MCF 10A (cell line): Measurements from ENCODE around the gene NRN1. TPM values are rescaled to one million over a fixed set of nuclear protein-coding genes. Genes with fewer than 3 reads are reported as not detected.

Source experiments
- BruUV-seq: library from RNA; stranded (reverse); fragments of 400-500 nt; replicated peaks from 2 replicates; lab custom pipeline; 2021; lab: Mats Ljungman, UMichigan
- CTCF ChIA-PET: fragments of 300-600 bp; sonication (Branson Sonifier 250); formaldehyde crosslinking; extraction: SDS; loops from one replicate; lab custom pipeline; 2021; ENCODE audit warnings: antibody characterized with exemption, inconsistent platforms; lab: Yijun Ruan, JAX
- POLR2A ChIA-PET: fragments of 300-600, 350-650 bp; sonication (Branson Sonifier 250); formaldehyde crosslinking; extraction: SDS; loops from one replicate; lab custom pipeline; 2020; ENCODE audit warnings: antibody characterized with exemption, inconsistent platforms; lab: Yijun Ruan, JAX
- DNase-seq: peaks from one replicate; pipeline ENCODE4 v3.0.0-alpha.2; 2018; ENCODE audit not compliant: unreplicated experiment
- H3K27ac Mint-ChIP-seq: one replicate; pipeline ENCODE4 v1.8.0; 2022; ENCODE audit warnings: mild to moderate bottlenecking, low read depth, mixed read lengths; ENCODE audit not compliant: unreplicated experiment
- H3K27me3 Mint-ChIP-seq: one replicate; pipeline ENCODE4 v1.8.0; 2022; ENCODE audit warnings: mixed read lengths; ENCODE audit not compliant: insufficient read depth, unreplicated experiment
- H3K36me3 Mint-ChIP-seq: one replicate; pipeline ENCODE4 v1.8.0; 2022; ENCODE audit warnings: mild to moderate bottlenecking, moderate library complexity, mixed read lengths; ENCODE audit not compliant: insufficient read depth, unreplicated experiment
- H3K4me1 Mint-ChIP-seq: one replicate; pipeline ENCODE4 v1.8.0; 2022; ENCODE audit warnings: mixed read lengths; ENCODE audit not compliant: insufficient read depth, unreplicated experiment
- H3K4me3 Mint-ChIP-seq: one replicate; pipeline ENCODE4 v1.8.0; 2022; ENCODE audit warnings: mild to moderate bottlenecking, moderate library complexity, mixed read lengths; ENCODE audit not compliant: unreplicated experiment
- H3K9me3 Mint-ChIP-seq: one replicate; pipeline ENCODE4 v1.8.0; 2022; ENCODE audit warnings: mixed read lengths; ENCODE audit not compliant: unreplicated experiment
- CTCF ChIP-seq: fragments of 200-600 bp; IDR thresholded peaks from one replicate; pipeline ENCODE4 v1.8.0; 2022; ENCODE audit warnings: antibody characterized with exemption, mild to moderate bottlenecking; ENCODE audit not compliant: unreplicated experiment
- intact Hi-C: fragments of 100-400 bp; cut with micrococcal nuclease; formaldehyde crosslinking; loops from 2 replicates; pipeline ENCODE4 v1.14.1; 2022
- total RNA-seq: library from RNA; stranded (reverse); gene quantifications from 2 replicates; pipeline ENCODE4 v1.2.3, GENCODE V29; 2022

Gene NRN1
- total RNA-seq, 1 experiment from 2014 or later, result not detected

- Mint-ChIP-seq H3K36me3 (no peaks in the 10 kb centered on the region), H3K9me3 (peaks cover 12% of the 10 kb centered on the region), H3K4me1 (no peaks in the 10 kb centered on the region), H3K4me3 (peak overlapping the region; percentile 74), H3K27me3 (peaks cover 61% of the 10 kb centered on the region), H3K27ac (no peak overlapping the region)
- TF ChIP-seq CTCF, result no peak
- intact Hi-C loops, result no loop called here
- no peak for DNase-seq
- CTCF ChIA-PET, result no interaction called here
- no TSS peak for BruUV-seq
- POLR2A ChIA-PET, result no interaction called here
These were observed 9.9 kb downstream of the NRN1 start for GRCh38 chr6:5996714-5997419.

DNA sequence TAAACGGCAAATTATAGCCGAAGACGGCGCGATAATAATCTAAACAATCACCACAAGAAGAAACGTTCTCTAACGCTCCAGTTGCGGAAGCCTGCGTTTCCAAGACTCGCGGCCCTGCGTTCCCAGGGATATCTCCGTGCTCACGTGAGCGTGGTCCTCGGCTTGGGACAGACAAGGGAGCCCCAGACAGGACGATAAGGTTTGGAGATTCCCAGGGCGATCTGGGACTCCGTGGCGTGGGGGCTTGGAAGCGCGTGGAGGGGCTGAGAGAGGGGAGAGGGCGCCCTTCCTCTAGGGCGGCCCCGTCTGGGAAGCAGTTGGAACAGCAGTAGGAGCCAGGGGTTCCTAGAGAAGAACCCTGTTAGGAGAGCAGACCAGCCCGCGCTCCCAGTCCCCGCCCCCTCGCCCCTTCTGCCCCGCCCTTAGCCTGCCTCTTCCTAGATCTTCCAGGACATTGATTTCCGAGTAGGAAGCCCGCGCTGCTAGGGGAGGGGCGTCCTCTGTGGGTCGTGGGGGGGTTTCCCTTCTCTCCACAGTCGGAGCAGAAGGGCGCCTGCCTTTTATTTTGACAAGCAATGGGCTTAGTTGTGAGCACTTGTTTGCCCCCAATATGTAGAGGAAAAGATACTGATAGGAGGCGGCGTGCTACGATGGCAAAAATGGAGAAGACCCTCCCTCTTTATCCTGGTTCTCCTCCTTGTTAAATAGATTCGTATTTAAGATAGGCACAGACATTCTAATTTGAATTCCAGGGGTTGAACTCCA lies 10.6 kb downstream of the NRN1 start:
- Mint-ChIP-seq H3K27ac (no peak overlapping the region), H3K4me1 (no peaks in the 10 kb centered on the region), H3K4me3 (peak overlapping the region; percentile 74), H3K36me3 (no peaks in the 10 kb centered on the region), H3K9me3 (peaks cover 12% of the 10 kb centered on the region), H3K27me3 (peaks cover 61% of the 10 kb centered on the region)
- no TSS peak for BruUV-seq
- TF ChIP-seq CTCF, result no peak
- ChIA-PET CTCF (no interaction called here), POLR2A (no interaction called here)
- DNase-seq, result no peak
- intact Hi-C loops, result no loop called here

DNA sequence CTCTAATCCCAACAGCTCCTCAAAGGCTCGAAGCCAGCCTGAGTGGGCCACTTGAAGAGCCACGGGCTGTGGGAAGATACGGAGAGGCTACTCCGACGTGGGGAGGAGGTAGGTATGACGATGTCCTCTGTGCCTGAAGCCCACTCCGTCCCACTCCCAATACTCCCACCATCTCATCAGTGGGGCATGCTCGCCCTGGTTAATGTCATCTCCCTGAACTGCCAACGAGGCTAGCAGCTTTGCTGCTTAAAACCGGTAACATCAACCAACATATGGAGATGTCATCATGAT lies 11.1 kb downstream of the NRN1 start:
- Mint-ChIP-seq H3K27ac (no peak overlapping the region), H3K4me3 (peak overlapping the region; percentile 74), H3K36me3 (no peaks in the 10 kb centered on the region), H3K9me3 (peaks cover 12% of the 10 kb centered on the region), H3K27me3 (peaks cover 61% of the 10 kb centered on the region), H3K4me1 (no peaks in the 10 kb centered on the region)
- intact Hi-C loops, result no loop called here
- no peak for DNase-seq
- ChIA-PET POLR2A (no interaction called here), CTCF (no interaction called here)
- no peak for TF ChIP-seq CTCF
- BruUV-seq, result no TSS peak

- CTCF ChIA-PET, result no interaction called here
- POLR2A ChIA-PET, result interaction anchor here (1.4 kb wide), 1 partner anchor 21 kb away, joined by 6 read pairs; no protein-coding TSS in a partner anchor
- no TSS peak for BruUV-seq
- Mint-ChIP-seq H3K36me3 (no peaks in the 10 kb centered on the region), H3K9me3 (peaks cover 9% of the 10 kb centered on the region), H3K27me3 (peaks cover 59% of the 10 kb centered on the region), H3K4me3 (no peak overlapping the region), H3K4me1 (no peaks in the 10 kb centered on the region), H3K27ac (no peak overlapping the region)
- no peak for TF ChIP-seq CTCF
- no peak for DNase-seq
- intact Hi-C loops, result no loop called here
These were observed 11.6 kb downstream of the NRN1 start for GRCh38 chr6:5994999-5995657.
